Progenitor cell of endocrine pancreas (in vitro differentiated cells): ENCODE results near the gene ERVH48-1. TPM values are rescaled to one million over a fixed set of nuclear protein-coding genes. Genes with fewer than 3 reads are reported as not detected.
A peak's percentile ranks its signal among the peaks of the same experiment; 100 is the strongest.
"Not testable (repeated sequence)": the region's sequence is repeated elsewhere in the genome, so short reads cannot be mapped to it uniquely, and the experiment has no call there.

Experiments used
- DNase-seq: peaks from one replicate; pipeline ENCODE4 v3.0.0; 2021; ENCODE audit warnings: low spot score; ENCODE audit not compliant: unreplicated experiment
- H3K27ac Mint-ChIP-seq: 2 replicates; pipeline ENCODE4 v1.8.0; 2021; ENCODE audit warnings: mild to moderate bottlenecking, moderate library complexity, mixed read lengths
- H3K27me3 Mint-ChIP-seq: 2 replicates; pipeline ENCODE4 v1.8.0; 2021; ENCODE audit warnings: mixed read lengths
- H3K36me3 Mint-ChIP-seq: 2 replicates; pipeline ENCODE4 v1.8.0; 2022; ENCODE audit warnings: mixed read lengths; ENCODE audit not compliant: insufficient read depth
- H3K4me1 Mint-ChIP-seq: 2 replicates; pipeline ENCODE4 v1.8.0; 2021; ENCODE audit warnings: low read depth, mixed read lengths
- H3K4me3 Mint-ChIP-seq: 2 replicates; pipeline ENCODE4 v1.8.0; 2021; ENCODE audit warnings: low read depth, mild to moderate bottlenecking, moderate library complexity, mixed read lengths
- H3K9me3 Mint-ChIP-seq: 2 replicates; pipeline ENCODE4 v1.8.0; 2021; ENCODE audit warnings: low read depth, mixed read lengths
- total RNA-seq: library from RNA; stranded (reverse); gene quantifications from 2 replicates; pipeline ENCODE4 v1.2.1, GENCODE V29; 2021
- TF ChIP-seq, protein P1 (sequence below): fragments of 200-600 bp; sonication (generic); IDR thresholded peaks from one replicate; pipeline ENCODE4 v1.5.0; 2021; ENCODE audit warnings: antibody characterized with exemption, mild to moderate bottlenecking; ENCODE audit not compliant: unreplicated experiment

ERVH48-1 gene
- total RNA-seq, 1 donor from 2014 or later: 0.91 TPM

DNA sequence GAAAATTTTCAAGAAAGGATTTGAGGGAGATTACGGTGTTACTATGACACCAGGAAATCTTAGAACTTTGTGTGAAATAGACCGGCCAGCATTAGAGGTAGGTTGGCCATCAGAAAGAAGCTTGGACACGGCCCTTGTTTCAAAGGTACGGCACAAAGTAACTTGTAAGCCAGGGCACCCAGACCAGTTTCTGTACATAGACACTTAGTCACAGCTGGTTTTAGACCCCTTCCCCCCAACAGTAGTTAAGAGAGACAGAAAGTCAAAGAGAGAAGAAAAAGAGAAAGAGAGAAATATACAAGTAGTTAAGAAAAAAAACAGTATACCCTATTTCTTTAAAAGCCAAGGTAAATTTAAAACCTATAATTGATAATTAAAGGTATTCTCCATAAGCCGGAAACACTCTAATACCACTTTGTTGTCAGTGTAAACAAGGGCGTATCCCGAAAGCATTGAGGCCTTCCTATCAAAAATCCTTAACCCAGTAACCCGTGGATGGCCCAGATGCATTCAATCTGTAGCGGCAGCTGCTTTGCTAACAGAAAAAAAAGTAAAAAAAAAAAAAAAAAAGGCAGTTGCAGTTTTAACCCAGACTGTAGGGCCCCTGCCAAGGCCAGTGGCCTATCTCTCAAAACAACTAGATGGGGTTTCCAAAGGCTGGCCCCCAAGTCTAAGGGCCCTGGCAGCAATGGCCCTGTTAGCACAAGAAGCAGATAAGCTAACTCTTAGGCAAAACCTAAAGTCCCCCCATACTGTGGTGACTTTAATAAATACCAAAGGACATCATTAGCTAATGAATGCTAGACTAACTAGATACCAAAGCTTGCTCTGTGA is 7.9 kb upstream of the ERVH48-1 start:
- not testable (repeated sequence) for DNase-seq, H3K9me3 Mint-ChIP-seq, H3K36me3 Mint-ChIP-seq, H3K4me3 Mint-ChIP-seq, H3K27me3 Mint-ChIP-seq
- Mint-ChIP-seq H3K4me1 (peaks cover 70% of the 10 kb centered on the region), H3K27ac (peak overlapping the region; percentile 90)

- H3K4me1 Mint-ChIP-seq: peaks cover 62% of the 10 kb centered on the region
- peak overlapping the region; percentile 2 for H3K4me3 Mint-ChIP-seq
- peak overlapping the region; percentile 77 for H3K27ac Mint-ChIP-seq
- not testable (repeated sequence) for DNase-seq, H3K36me3 Mint-ChIP-seq, H3K27me3 Mint-ChIP-seq, H3K9me3 Mint-ChIP-seq
Measured at GRCh38 chr21:42932378-42933136, 7.1 kb upstream of the ERVH48-1 start.

DNA sequence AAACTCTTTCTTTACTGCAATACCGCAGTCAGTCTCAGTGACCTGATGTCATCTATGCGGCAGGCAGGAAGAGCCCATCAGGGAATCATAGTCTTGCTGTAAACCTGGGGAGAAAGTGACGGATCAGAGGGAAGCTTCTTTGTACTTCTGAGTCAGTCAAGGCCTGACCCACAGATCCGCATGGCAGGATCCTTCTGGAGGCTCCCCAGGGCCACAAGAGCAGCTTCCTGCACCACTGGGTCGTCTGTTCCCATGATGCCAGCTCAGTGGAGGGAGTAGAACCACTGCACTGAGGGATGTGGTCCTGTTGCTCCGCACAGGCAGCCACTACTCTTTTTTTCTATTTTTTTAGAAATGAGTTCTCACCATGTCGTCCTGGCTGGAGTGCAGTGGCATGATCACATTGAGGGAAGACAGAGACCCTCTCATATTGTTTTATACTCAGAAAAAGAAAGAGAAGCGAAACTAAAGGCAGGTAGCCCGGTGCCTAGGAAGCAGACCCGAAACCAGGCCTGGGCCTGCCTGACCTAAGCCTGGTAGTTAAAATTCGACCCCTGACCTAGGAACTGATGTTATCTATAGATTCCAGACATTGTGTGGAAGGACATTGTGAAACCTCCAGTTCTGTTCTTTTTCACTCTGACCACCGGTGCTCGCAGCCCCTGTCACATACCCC is 6.3 kb upstream of the ERVH48-1 start:
- peaks cover 55% of the 10 kb centered on the region for H3K4me1 Mint-ChIP-seq
- H3K4me3 Mint-ChIP-seq: no peak overlapping the region
- peak overlapping the region; percentile 50 for H3K27ac Mint-ChIP-seq
- no peaks in the 10 kb centered on the region for H3K36me3 Mint-ChIP-seq
- no peaks in the 10 kb centered on the region for H3K27me3 Mint-ChIP-seq
- TF ChIP-seq, protein P1, sequence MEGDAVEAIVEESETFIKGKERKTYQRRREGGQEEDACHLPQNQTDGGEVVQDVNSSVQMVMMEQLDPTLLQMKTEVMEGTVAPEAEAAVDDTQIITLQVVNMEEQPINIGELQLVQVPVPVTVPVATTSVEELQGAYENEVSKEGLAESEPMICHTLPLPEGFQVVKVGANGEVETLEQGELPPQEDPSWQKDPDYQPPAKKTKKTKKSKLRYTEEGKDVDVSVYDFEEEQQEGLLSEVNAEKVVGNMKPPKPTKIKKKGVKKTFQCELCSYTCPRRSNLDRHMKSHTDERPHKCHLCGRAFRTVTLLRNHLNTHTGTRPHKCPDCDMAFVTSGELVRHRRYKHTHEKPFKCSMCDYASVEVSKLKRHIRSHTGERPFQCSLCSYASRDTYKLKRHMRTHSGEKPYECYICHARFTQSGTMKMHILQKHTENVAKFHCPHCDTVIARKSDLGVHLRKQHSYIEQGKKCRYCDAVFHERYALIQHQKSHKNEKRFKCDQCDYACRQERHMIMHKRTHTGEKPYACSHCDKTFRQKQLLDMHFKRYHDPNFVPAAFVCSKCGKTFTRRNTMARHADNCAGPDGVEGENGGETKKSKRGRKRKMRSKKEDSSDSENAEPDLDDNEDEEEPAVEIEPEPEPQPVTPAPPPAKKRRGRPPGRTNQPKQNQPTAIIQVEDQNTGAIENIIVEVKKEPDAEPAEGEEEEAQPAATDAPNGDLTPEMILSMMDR: no peak
- H3K9me3 Mint-ChIP-seq: no peaks in the 10 kb centered on the region
- no peak for DNase-seq

GRCh38 chr21:42929969-42930368 is 4.5 kb upstream of the ERVH48-1 start:
- Mint-ChIP-seq H3K9me3 (no peaks in the 10 kb centered on the region), H3K27me3 (no peaks in the 10 kb centered on the region), H3K4me3 (no peak overlapping the region), H3K27ac (peak overlapping the region; percentile 26), H3K4me1 (peaks cover 39% of the 10 kb centered on the region), H3K36me3 (no peaks in the 10 kb centered on the region)
- TF ChIP-seq, protein P1: no peak
- DNase-seq: no peak

DNA sequence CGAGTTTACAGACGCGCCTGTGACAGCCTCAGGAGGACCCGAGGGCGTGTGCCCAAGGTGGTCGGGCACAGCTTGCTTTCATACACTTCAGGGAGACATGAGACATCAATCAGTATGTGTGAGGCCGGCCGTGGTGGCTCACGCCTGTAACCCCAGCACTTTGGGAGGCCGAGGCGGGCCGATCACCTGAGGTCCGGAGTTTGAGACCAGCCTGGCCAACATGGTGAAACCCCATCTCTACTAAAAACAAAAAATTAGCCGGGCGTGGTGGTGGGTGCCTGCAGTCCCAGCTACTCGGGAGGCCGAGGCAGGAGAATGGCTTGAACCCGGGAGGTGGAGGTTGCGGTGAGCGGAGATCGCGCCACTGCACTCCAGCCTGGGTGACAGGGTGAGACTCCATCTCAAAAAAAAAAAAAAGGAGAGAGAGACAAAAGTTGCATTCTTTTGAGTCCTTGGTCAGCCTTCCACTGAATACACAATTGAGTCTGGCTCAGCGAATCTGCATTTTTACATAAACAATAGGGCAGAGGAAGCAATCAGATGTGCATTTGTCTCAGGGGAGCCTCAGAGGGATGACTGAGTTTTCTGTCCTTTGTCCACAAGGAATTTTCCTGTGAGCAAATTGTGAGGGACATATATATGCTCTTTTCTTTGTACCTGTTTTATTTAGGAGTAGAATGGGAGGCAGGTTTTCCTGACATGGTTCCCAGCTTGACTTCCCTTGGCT is 2.2 kb upstream of the ERVH48-1 start:
- H3K27me3 Mint-ChIP-seq, DNase-seq, H3K27ac Mint-ChIP-seq, H3K4me3 Mint-ChIP-seq, H3K9me3 Mint-ChIP-seq, H3K36me3 Mint-ChIP-seq: not testable (repeated sequence)
- peaks cover 31% of the 10 kb centered on the region for H3K4me1 Mint-ChIP-seq

- peak overlapping the region; percentile 75 for H3K27ac Mint-ChIP-seq
- H3K9me3 Mint-ChIP-seq: no peaks in the 10 kb centered on the region
- no peaks in the 10 kb centered on the region for H3K27me3 Mint-ChIP-seq
- TF ChIP-seq, protein P1: no peak
- no peak overlapping the region for H3K4me3 Mint-ChIP-seq
- DNase-seq: no peak
- no peaks in the 10 kb centered on the region for H3K36me3 Mint-ChIP-seq
- peaks cover 13% of the 10 kb centered on the region for H3K4me1 Mint-ChIP-seq
Measured at GRCh38 chr21:42924433-42924751, 1.0 kb downstream of the ERVH48-1 start.
